Measurements from ENCODE around the gene ZFP69B. TPM values are rescaled to one million over a fixed set of nuclear protein-coding genes. Genes with fewer than 3 reads are reported as not detected.

Gene ZFP69B
- total RNA-seq, 2 experiments from 2014 or later, result 5.4 to 5.9 TPM

DNA sequence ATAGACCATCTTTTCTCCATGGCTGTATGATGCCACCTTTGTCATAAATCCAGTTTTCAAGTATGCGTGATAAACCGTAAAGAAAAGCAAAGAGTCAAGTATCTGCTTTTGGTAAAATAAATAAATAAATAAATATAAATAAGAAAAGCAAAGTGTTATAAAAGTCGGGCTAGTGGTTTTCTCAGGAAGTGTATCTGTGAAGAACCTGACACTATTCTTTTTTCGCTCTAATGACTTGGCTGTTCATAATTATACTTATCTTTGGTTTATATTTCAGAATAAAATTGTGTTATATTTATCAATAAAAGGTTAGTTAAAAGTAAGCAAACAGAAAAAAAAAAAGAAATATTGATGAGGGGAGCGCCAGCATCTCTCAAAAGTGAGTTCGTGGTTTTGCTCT is 57.7 kb downstream of the ZFP69B start:
- peaks cover 14% of the 10 kb centered on the region for H3K4me1 Mint-ChIP-seq
- CTCF ChIA-PET, result interaction anchor here (0.5 to 2.0 kb wide), 3 partner anchors 24 to 69 kb away, joined by 3 to 15 read pairs (median 4); partner anchors contain the start of gene ZNF684
- H3K27me3 Mint-ChIP-seq, result no peaks in the 10 kb centered on the region
- peaks cover 69% of the 10 kb centered on the region for H3K36me3 Mint-ChIP-seq (ENCODE audit: low read depth)
- H3K9me3 Mint-ChIP-seq, result peaks cover 45% of the 10 kb centered on the region
- POLR2A ChIA-PET, result interaction anchor here (0.6 to 2.0 kb wide), 11 partner anchors 8 to 202 kb away, joined by 3 to 23 read pairs (median 4); partner anchors contain the start of genes NFYC, ZFP69B and ZNF684
- peak overlapping the region; percentile 77 for H3K27ac Mint-ChIP-seq
- peak overlapping the region; percentile 76 for H3K4me3 Mint-ChIP-seq
- no peak for DNase-seq

DNA sequence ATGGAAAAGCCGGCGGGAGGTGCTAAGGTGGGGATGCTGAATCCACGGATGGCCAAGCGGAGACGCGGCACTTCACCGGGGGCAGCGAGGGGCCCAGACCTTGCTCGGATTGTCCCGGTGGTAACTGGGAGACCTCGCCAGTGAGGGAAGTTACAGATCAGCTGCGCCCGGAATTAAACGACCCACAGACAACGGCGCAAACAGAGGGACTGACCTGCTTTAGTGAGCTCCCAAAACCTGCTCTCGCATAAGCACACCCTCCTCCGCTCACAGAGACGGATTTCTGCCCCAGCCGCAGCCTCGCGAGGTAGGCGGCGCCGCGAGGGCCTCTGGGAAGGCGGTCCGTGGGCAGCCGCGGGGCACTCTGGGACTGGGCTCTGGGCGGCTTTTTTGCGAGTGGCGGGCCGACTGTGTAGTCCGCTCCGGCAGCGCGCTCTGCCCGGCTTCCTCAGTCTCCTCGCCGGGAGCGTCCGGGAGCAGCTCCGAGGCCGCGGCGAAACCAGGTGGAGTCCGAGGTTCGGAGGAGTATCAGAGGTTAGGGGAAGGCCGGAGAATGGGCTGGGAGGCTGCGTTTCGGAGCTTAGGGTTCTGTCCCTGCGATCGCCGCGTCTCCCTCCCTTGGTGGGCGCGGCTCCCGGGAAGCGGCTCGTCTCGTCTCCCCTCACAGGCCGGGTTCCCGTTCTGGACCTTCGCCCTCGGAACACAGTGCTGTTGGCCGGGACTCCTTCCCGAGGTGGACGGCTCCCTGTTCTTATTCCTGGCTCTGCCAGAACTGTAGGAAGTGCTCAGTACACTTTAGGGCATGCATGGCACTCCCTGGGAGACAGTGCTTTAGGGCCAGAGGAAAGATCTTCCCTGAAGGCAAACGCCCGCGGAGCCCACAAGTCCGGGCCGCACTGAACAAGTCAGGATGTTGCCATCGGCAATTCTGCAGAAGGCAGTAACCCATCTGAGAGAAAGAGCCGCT is 58.4 kb downstream of the ZFP69B start, which contains the start of gene EXO5:
Gene EXO5 (plus strand): TSS at position 393 of the 967 bp plus-strand sequence. CDS start 5,778 bp downstream, outside the sequence.
- Mint-ChIP-seq H3K27me3 (no peaks in the 10 kb centered on the region), H3K4me1 (peaks cover 14% of the 10 kb centered on the region), H3K9me3 (peaks cover 43% of the 10 kb centered on the region), H3K27ac (peak within 1 kb of the TSS; percentile 77), H3K36me3 (ENCODE audit: low read depth) (peaks cover 65% of the 10 kb centered on the region), H3K4me3 (peak within 1 kb of the TSS; percentile 76)
- POLR2A ChIA-PET, result interaction anchor here (0.6 to 2.0 kb wide), 14 partner anchors 8 to 202 kb away, joined by 3 to 23 read pairs (median 4); partner anchors contain the start of genes NFYC, ZFP69B and ZNF684
- DNase-seq, result peak; percentile 89
- CTCF ChIA-PET, result interaction anchor here (0.5 to 2.0 kb wide), 4 partner anchors 24 to 70 kb away, joined by 3 to 15 read pairs (median 4); partner anchors contain the start of gene ZNF684

Other genes starting within 250 kb of the ZFP69B start
- not detected for gene TMCO2, start 202.5 kb upstream of the ZFP69B start, total RNA-seq
- gene ZMPSTE24, start 192.2 kb upstream of the ZFP69B start, total RNA-seq, result 10 to 100 TPM; 23.8 to 25.4 TPM
- gene COL9A2, start 133.2 kb upstream of the ZFP69B start, total RNA-seq, result 1 to 10 TPM; 7.2 to 8.2 TPM
- gene SMAP2, start 76.7 kb upstream of the ZFP69B start, total RNA-seq, result 100 to 1,000 TPM; 172 to 173 TPM
- 1 to 10 TPM; 2.3 to 2.5 TPM for gene ZFP69, start 26.8 kb downstream of the ZFP69B start, total RNA-seq
- 10 to 100 TPM; 12.3 to 12.6 TPM for gene EXO5, start 58.3 kb downstream of the ZFP69B start, total RNA-seq
- gene ZNF684, start 81.2 kb downstream of the ZFP69B start, total RNA-seq, result 1 to 10 TPM; 6.6 to 6.8 TPM
- 1 to 10 TPM; 5.6 to 6.1 TPM for gene RIMS3, start 215.2 kb downstream of the ZFP69B start, total RNA-seq
- 10 to 100 TPM; 78.7 to 84.1 TPM for gene NFYC, start 241.2 kb downstream of the ZFP69B start, total RNA-seq

Data from activated CD4-positive, alpha-beta memory T cell treated with anti-CD3 and anti-CD28 coated beads, Interleukin-2, amount 10 ng/mL, durations not matched to agents 7 days and 5 days (primary cell).